ENCODE measurements around the gene KCNK5. TPM values are rescaled to one million over a fixed set of nuclear protein-coding genes. Genes with fewer than 3 reads are reported as not detected.

KCNK5 gene
- total and polyA plus RNA-seq, 4 donors: 3.7 to 19.1 (median 7.5) TPM

DNA sequence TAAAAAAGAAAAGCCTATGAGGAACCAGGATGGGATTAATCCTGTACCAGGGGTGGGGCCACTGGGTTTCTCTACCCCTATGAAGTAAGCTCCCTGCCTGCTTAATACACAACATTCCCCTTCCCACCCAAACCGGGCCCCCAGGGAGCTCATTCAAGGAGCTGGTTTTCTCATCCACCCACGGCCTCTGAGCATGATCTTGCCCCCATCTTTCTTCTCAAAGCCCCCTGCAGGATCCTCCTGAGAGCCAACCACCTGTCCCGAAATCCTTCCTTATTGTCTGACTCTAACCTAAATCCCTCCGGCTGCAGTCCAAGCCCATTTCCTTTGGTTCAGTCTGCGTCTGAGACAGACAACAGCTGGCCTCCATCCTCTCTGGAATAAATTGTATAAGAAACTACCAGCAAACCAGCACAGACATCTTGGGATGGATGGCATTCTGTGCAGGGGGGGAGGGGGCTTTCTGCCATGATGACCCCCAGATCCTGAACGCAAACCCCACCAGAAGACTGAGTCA is 21.0 kb downstream of the KCNK5 start (continued):
- TF ChIP-seq HNF4A (conservative IDR thresholded peaks at IDR 0.05): no peak
- TF ChIP-seq YY1 (IDR thresholded peaks at IDR 0.05): no peak
- TF ChIP-seq, protein P1, sequence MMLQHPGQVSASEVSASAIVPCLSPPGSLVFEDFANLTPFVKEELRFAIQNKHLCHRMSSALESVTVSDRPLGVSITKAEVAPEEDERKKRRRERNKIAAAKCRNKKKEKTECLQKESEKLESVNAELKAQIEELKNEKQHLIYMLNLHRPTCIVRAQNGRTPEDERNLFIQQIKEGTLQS (IDR thresholded peaks at IDR 0.05): no peak
- TF ChIP-seq RXRA (IDR thresholded peaks at IDR 0.05): no peak
- no peak for TF ChIP-seq HNF4G (IDR thresholded peaks at IDR 0.05)
- TF ChIP-seq, protein P2, sequence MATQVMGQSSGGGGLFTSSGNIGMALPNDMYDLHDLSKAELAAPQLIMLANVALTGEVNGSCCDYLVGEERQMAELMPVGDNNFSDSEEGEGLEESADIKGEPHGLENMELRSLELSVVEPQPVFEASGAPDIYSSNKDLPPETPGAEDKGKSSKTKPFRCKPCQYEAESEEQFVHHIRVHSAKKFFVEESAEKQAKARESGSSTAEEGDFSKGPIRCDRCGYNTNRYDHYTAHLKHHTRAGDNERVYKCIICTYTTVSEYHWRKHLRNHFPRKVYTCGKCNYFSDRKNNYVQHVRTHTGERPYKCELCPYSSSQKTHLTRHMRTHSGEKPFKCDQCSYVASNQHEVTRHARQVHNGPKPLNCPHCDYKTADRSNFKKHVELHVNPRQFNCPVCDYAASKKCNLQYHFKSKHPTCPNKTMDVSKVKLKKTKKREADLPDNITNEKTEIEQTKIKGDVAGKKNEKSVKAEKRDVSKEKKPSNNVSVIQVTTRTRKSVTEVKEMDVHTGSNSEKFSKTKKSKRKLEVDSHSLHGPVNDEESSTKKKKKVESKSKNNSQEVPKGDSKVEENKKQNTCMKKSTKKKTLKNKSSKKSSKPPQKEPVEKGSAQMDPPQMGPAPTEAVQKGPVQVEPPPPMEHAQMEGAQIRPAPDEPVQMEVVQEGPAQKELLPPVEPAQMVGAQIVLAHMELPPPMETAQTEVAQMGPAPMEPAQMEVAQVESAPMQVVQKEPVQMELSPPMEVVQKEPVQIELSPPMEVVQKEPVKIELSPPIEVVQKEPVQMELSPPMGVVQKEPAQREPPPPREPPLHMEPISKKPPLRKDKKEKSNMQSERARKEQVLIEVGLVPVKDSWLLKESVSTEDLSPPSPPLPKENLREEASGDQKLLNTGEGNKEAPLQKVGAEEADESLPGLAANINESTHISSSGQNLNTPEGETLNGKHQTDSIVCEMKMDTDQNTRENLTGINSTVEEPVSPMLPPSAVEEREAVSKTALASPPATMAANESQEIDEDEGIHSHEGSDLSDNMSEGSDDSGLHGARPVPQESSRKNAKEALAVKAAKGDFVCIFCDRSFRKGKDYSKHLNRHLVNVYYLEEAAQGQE (IDR thresholded peaks at IDR 0.05): no peak
- no peak for TF ChIP-seq FOXA1 (IDR thresholded peaks at IDR 0.05)

DNA sequence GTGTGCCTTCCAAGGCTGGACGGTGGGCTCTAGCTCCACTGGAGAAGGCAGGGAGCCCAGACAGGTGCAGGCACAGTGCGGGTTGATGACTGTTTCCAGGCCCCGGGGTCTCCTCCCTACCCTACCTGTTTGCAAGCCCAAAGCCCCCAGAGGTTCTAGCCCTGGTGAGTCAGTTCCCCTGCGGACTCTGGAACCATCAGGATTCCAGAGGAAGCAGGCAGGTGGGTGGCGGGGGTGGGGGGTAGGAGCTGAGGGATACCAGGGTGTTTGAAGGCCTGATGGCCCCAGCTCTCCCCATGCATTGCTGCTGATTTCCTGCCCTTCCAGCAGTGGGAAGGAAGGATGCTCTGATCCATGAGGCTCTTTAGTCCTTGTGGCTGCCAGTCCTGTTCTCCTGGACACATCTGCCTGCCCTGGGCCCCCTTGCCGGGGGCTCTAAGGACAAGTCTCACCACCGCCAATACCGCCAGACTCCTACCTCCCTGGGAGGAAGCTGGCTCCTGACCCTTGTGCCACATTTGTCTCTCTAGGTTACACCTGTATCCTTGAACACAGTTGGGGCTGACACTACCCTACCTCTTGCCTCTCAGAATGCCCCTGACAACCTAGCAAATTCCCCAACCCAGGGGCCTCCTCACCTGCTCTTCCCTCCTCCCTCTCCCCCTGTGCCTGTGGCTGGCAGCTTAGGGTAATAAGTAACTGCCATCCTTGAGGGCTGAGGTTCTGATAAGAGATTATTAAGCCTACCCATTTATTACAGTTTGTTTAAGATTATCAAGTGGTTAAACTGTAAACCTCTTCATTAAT is 21.7 kb downstream of the KCNK5 start:
- no peaks in the 10 kb centered on the region for H3K27me3 ChIP-seq (ENCODE audit: control insufficient read depth in 4 of 4, insufficient read depth in 4 of 4, low read length in 3 of 4)
- H3K36me3 ChIP-seq (ENCODE audit: control insufficient read depth in 4 of 4, insufficient read depth in 3 of 4, low read depth in 1 of 4, low read length in 3 of 4): no peaks in the 10 kb centered on the region
- DNase-seq (ENCODE audit: low spot score): no peak
- no peak overlapping the region for H3K4me3 ChIP-seq (ENCODE audit: low read depth in 1 of 3, low read length in 3 of 3)
- WGBS: 85% methylated on average over 8 of the region's 8 CpGs
- peak overlapping the region; percentile 63 to 87 for H3K27ac ChIP-seq (ENCODE audit: low read depth in 1 of 2, low read length in 2 of 2)
- TF ChIP-seq SP1 (IDR thresholded peaks at IDR 0.05) (no peak), TAF1 (conservative IDR thresholded peaks at IDR 0.05) (no peak), FOXA1 (IDR thresholded peaks at IDR 0.05) (no peak), RXRA (IDR thresholded peaks at IDR 0.05) (no peak), EGR1 (IDR thresholded peaks at IDR 0.05; ENCODE audit: low read depth in 2 of 2) (no peak), NR2F2 (IDR thresholded peaks at IDR 0.05) (no peak), HNF4A (conservative IDR thresholded peaks at IDR 0.05) (no peak)
- TF ChIP-seq, protein P1 (IDR thresholded peaks at IDR 0.05): no peak
- TF ChIP-seq, protein P3, sequence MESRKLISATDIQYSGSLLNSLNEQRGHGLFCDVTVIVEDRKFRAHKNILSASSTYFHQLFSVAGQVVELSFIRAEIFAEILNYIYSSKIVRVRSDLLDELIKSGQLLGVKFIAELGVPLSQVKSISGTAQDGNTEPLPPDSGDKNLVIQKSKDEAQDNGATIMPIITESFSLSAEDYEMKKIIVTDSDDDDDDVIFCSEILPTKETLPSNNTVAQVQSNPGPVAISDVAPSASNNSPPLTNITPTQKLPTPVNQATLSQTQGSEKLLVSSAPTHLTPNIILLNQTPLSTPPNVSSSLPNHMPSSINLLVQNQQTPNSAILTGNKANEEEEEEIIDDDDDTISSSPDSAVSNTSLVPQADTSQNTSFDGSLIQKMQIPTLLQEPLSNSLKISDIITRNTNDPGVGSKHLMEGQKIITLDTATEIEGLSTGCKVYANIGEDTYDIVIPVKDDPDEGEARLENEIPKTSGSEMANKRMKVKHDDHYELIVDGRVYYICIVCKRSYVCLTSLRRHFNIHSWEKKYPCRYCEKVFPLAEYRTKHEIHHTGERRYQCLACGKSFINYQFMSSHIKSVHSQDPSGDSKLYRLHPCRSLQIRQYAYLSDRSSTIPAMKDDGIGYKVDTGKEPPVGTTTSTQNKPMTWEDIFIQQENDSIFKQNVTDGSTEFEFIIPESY (IDR thresholded peaks at IDR 0.05): no peak
- TF ChIP-seq, protein P4, sequence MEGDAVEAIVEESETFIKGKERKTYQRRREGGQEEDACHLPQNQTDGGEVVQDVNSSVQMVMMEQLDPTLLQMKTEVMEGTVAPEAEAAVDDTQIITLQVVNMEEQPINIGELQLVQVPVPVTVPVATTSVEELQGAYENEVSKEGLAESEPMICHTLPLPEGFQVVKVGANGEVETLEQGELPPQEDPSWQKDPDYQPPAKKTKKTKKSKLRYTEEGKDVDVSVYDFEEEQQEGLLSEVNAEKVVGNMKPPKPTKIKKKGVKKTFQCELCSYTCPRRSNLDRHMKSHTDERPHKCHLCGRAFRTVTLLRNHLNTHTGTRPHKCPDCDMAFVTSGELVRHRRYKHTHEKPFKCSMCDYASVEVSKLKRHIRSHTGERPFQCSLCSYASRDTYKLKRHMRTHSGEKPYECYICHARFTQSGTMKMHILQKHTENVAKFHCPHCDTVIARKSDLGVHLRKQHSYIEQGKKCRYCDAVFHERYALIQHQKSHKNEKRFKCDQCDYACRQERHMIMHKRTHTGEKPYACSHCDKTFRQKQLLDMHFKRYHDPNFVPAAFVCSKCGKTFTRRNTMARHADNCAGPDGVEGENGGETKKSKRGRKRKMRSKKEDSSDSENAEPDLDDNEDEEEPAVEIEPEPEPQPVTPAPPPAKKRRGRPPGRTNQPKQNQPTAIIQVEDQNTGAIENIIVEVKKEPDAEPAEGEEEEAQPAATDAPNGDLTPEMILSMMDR (IDR thresholded peaks at IDR 0.05; ENCODE audit: low read depth, low read length, missing input control): no peak
- TF ChIP-seq, protein P2 (IDR thresholded peaks at IDR 0.05): no peak
- peaks cover 17 to 96% (median 77%) of the 10 kb centered on the region in 4 donors for H3K4me1 ChIP-seq (ENCODE audit: control insufficient read depth in 4 of 4, insufficient read depth in 4 of 4, low read length in 3 of 4)
- no peaks in the 10 kb centered on the region for H3K9me3 ChIP-seq (ENCODE audit: control insufficient read depth in 4 of 4, low read length in 3 of 4)
- no peak overlapping the region for H3K9ac ChIP-seq (ENCODE audit: low read depth in 1 of 2, low read length in 2 of 2)
